ENCODE data around the gene SOD3.

Gene SOD3

DNA sequence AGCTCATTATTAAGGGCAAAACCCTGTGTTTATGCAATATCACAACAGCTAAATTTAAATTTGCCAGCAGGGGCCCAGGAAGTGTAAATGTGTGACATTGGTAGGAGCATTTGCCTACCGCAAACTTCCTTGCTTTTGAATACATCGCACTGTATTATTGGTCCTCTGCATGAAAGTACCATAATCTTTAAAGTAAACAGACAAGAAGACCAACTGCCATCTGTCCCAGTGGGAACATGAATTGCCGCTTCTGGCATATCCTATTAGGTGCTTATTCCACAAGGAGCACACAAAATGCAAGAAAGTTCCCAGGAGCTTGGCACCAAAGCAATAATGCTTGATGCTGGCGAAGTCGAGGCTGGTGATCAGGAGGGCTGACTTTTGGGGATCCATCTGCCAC, 51.3 kb downstream of the SOD3 start:
- H3K4me3 ChIP-seq (ENCODE audit: low read length), result no peak overlapping the region
- TF ChIP-seq, protein P1, sequence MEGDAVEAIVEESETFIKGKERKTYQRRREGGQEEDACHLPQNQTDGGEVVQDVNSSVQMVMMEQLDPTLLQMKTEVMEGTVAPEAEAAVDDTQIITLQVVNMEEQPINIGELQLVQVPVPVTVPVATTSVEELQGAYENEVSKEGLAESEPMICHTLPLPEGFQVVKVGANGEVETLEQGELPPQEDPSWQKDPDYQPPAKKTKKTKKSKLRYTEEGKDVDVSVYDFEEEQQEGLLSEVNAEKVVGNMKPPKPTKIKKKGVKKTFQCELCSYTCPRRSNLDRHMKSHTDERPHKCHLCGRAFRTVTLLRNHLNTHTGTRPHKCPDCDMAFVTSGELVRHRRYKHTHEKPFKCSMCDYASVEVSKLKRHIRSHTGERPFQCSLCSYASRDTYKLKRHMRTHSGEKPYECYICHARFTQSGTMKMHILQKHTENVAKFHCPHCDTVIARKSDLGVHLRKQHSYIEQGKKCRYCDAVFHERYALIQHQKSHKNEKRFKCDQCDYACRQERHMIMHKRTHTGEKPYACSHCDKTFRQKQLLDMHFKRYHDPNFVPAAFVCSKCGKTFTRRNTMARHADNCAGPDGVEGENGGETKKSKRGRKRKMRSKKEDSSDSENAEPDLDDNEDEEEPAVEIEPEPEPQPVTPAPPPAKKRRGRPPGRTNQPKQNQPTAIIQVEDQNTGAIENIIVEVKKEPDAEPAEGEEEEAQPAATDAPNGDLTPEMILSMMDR (IDR thresholded peaks at IDR 0.05; ENCODE audit: insufficient read depth, low read depth, low read length, missing control alignments), result no peak
- no peak for DNase-seq (ENCODE audit: low read depth)

DNA sequence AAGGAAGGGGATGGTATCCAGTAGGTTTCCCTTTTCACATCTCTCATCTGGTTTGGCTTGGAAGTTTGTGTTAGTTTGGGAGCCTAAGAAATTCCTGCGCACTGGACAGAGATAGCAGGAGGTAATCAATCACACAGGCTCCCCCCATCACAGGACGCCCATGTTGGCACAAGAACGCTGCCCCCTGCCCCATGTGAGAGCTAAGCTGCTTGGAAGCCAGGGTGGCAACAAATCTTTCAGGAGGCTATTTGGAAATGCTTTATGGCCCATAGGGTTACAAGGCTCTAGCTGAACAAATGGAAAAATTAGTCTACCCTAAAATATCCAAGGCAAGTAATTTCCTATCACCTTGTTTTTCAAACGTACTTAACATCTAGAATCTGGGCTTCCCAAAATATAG, 54.0 kb downstream of the SOD3 start:
- TF ChIP-seq, protein P1 (IDR thresholded peaks at IDR 0.05; ENCODE audit: insufficient read depth, low read depth, low read length, missing control alignments), result no peak

DNA sequence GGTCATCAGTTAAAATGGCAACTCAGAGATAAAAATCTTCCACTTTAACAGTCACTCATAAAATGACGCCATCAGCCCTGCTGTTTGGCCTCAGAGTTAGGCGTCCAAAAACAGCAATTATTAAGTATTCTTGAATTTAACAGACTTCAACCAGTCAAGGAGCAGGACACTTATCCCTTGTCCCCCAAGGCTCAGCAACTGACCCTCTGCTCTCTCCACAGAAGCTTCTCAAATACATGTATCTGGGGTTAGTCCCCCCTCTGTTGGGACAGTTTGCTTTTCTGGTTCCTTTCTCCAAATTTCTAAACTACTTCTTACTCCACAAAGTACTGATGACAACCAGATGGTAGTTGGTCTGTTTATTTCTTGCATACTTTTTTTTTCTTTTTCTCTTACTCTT, 54.4 kb downstream of the SOD3 start:
- no peak overlapping the region for H3K4me3 ChIP-seq (ENCODE audit: low read length)
- TF ChIP-seq, protein P1 (IDR thresholded peaks at IDR 0.05; ENCODE audit: insufficient read depth, low read depth, low read length, missing control alignments), result no peak
- no peak for DNase-seq (ENCODE audit: low read depth)

More for the DNA sequence above, 54.0 kb downstream of the SOD3 start:
- no peak for DNase-seq (ENCODE audit: low read depth)
- H3K4me3 ChIP-seq (ENCODE audit: low read length), result no peak overlapping the region
